ENCODE data around the gene CTNNB1.

- no peak for TF ChIP-seq POLR2A (IDR thresholded peaks at IDR 0.05)
- TF ChIP-seq POLR2AphosphoS5 (IDR thresholded peaks at IDR 0.05): no peak
These were observed 5.3 kb upstream of the CTNNB1 start for GRCh38 chr3:41193794-41194539.
